ENCODE measurements around the gene KIF21B. TPM values are rescaled to one million over a fixed set of nuclear protein-coding genes. Genes with fewer than 3 reads are reported as not detected.

The KIF21B gene
- total RNA-seq, 2 donors from 2014 or later, result 0.48 to 1.5 TPM

- H3K27ac ChIP-seq, result no peak overlapping the region
- no peak for DNase-seq (ENCODE audit: low spot score)
- H3K4me1 ChIP-seq, result peaks cover 0 to 36% of the 10 kb centered on the region in 2 donors
- no peak overlapping the region for H3K4me3 ChIP-seq
- no peaks in the 10 kb centered on the region for H3K36me3 ChIP-seq
- H3K9me3 ChIP-seq, result no peaks in the 10 kb centered on the region
- TF ChIP-seq, protein P1, sequence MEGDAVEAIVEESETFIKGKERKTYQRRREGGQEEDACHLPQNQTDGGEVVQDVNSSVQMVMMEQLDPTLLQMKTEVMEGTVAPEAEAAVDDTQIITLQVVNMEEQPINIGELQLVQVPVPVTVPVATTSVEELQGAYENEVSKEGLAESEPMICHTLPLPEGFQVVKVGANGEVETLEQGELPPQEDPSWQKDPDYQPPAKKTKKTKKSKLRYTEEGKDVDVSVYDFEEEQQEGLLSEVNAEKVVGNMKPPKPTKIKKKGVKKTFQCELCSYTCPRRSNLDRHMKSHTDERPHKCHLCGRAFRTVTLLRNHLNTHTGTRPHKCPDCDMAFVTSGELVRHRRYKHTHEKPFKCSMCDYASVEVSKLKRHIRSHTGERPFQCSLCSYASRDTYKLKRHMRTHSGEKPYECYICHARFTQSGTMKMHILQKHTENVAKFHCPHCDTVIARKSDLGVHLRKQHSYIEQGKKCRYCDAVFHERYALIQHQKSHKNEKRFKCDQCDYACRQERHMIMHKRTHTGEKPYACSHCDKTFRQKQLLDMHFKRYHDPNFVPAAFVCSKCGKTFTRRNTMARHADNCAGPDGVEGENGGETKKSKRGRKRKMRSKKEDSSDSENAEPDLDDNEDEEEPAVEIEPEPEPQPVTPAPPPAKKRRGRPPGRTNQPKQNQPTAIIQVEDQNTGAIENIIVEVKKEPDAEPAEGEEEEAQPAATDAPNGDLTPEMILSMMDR (IDR thresholded peaks at IDR 0.05), result no peak
- H3K27me3 ChIP-seq, result no peaks in the 10 kb centered on the region
Observed at GRCh38 chr1:201013031-201013485, 10.5 kb downstream of the KIF21B start.

- no peaks in the 10 kb centered on the region for H3K27me3 ChIP-seq
- H3K4me3 ChIP-seq, result no peak overlapping the region
- H3K9me3 ChIP-seq, result no peaks in the 10 kb centered on the region
- TF ChIP-seq, protein P1 (IDR thresholded peaks at IDR 0.05), result no peak
- H3K27ac ChIP-seq, result no peak overlapping the region
- H3K4me1 ChIP-seq, result peaks cover 0 to 31% of the 10 kb centered on the region in 2 donors
- no peak for DNase-seq (ENCODE audit: low spot score)
- no peaks in the 10 kb centered on the region for H3K36me3 ChIP-seq
Observed at GRCh38 chr1:201011616-201012015, 11.9 kb downstream of the KIF21B start.

- no peaks in the 10 kb centered on the region for H3K27me3 ChIP-seq
- DNase-seq (ENCODE audit: low spot score), result no peak
- H3K27ac ChIP-seq, result no peak overlapping the region
- TF ChIP-seq, protein P1 (IDR thresholded peaks at IDR 0.05), result no peak
- H3K36me3 ChIP-seq, result no peaks in the 10 kb centered on the region
- H3K4me3 ChIP-seq, result no peak overlapping the region
- peaks cover 0 to 16% of the 10 kb centered on the region in 2 donors for H3K4me1 ChIP-seq
- H3K9me3 ChIP-seq, result no peaks in the 10 kb centered on the region
Observed at GRCh38 chr1:201009962-201010645, 13.4 kb downstream of the KIF21B start.

DNA sequence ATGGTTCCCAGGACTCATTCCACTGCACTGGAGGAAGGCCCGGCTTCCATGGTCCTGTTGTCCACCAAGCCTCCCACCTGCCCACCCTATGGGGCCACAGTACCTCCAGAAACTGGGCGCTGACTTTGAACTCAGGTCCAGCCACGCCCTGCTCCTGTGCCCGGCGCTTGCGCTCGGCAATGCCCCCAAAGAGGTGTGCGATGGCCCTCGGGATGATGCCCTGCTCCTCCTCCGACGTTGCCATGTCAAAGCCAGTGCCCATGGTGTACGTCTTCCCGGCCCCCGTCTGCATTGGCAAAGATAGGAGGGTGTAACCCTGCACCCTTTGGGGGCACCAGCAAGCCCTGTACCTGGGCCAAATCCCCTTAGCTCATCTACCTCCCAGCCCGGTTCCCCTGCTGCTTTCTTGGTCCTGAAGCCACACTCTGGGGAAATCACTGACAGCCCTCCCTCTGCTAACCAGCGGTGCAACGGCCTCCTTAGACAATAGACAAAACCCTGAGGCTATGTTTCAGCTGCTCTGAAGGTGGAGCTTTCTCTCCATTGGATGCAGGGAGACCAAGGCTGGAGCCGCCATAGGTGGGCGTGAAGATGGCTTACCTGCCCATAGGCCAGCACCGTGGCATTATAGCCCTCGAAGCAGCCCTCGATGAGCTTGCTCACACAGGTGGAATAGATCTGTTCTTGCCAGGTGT is 14.7 kb downstream of the KIF21B start:
- no peak for DNase-seq (ENCODE audit: low spot score)
- H3K36me3 ChIP-seq, result no peaks in the 10 kb centered on the region
- TF ChIP-seq, protein P1 (IDR thresholded peaks at IDR 0.05), result no peak
- no peaks in the 10 kb centered on the region for H3K27me3 ChIP-seq
- peaks cover 0 to 3% of the 10 kb centered on the region in 2 donors for H3K4me1 ChIP-seq
- H3K4me3 ChIP-seq, result no peak overlapping the region
- H3K27ac ChIP-seq, result no peak overlapping the region
- H3K9me3 ChIP-seq, result no peaks in the 10 kb centered on the region

GRCh38 chr1:201007481-201007880 is 16.0 kb downstream of the KIF21B start:
- no peak for DNase-seq (ENCODE audit: low spot score)
- no peak overlapping the region for H3K27ac ChIP-seq
- TF ChIP-seq, protein P1 (IDR thresholded peaks at IDR 0.05), result no peak
- H3K4me3 ChIP-seq, result no peak overlapping the region
- no peaks in the 10 kb centered on the region for H3K9me3 ChIP-seq
- no peaks in the 10 kb centered on the region for H3K4me1 ChIP-seq
- no peaks in the 10 kb centered on the region for H3K36me3 ChIP-seq
- no peaks in the 10 kb centered on the region for H3K27me3 ChIP-seq
